ENCODE data around the gene ATAD3C.

The ATAD3C gene

DNA sequence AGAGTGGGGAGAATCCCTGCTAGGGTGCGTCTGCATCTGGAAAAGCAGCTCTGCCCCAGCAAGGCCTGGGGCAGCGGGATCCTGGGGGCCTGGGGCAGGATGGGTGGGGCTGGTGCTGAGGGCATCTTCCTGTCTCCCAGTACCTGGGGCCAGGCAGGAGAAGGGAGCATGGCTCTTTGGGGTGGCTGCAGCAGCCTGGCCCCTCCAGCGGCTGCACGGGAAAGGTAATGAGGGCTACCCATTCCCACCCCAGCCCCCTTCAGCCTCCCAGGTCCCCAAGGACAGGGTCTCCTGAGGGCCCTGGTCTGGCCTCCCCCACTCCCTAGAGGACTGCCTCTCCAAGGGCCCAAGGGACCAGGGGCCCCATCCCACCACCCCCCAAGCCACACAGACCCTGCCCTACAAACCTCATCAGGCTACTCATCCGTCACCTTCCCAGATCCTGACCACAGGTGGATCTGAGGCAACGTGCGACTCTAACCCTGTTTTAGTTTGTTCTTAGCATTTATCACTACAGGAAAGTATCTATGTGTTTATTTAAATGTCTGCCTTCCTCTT is 27.5 kb upstream of the ATAD3C start:
- H2BK15ac ChIP-seq (replicated peaks; ENCODE audit: low read depth) = no peak overlapping the region
- no peak for DNase-seq
- WGBS (ENCODE audit: extremely low coverage, insufficient coverage, low lambda C conversion rate) = no CpG with 5 or more reads among the region's 7 CpGs

DNA sequence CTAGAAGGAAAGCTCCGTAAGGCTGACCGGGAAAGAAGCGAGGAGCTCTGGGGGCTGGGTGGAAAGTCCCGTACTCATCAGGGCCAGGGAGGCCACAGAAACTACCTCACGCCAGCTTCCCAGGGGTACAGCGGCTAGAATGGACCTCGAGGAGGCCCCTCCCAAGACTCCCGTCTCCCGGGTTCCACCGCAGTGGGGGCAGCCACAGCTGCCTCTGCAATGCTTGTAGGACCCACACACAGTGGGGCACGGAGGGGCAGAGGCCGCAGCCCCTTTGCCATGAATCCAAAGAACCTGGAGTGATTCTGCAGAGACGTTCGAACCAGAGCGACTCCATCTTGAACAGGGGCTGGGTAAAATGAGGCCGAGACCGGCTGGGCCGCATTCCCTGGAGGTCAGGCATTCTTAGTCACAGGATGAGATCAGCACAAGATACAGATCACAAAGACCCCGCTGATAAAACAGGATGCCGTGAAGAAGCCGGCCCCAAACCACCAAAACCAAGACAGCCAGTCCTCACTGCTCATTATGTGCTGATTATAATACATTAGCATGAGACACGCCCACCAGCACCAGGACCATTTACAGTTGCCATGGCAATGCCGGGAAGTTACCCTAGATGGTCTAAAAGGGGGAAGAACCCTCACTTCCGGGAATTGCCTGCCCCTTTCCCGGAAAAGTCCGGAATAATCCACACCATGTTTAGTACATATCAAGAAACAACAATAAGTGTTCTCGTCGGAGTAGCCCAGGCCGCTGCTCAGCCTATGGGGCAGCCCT is 26.8 kb upstream of the ATAD3C start:
- Histone ChIP-seq H3K56ac (ENCODE audit: low read length) (peak overlapping the region; percentile 49), H2BK15ac (replicated peaks; ENCODE audit: low read depth) (no peak overlapping the region), H3K23ac (ENCODE audit: low read length) (no peak overlapping the region), H3K4ac (ENCODE audit: low read depth, low read length) (peak overlapping the region; percentile 96), H3K27ac (ENCODE audit: low read depth, low read length) (peak overlapping the region; percentile 14), H4K5ac (ENCODE audit: low read length) (no peak overlapping the region), H3K79me2 (ENCODE audit: control insufficient read depth, insufficient read depth, low read length) (no peaks in the 10 kb centered on the region), H3K79me1 (ENCODE audit: low read length) (no peaks in the 10 kb centered on the region), H2AK5ac (ENCODE audit: low read length) (peak overlapping the region; percentile 72), H3K36me3 (ENCODE audit: control insufficient read depth, insufficient read depth, low read length) (no peaks in the 10 kb centered on the region), H3K4me3 (ENCODE audit: low read length) (no peak overlapping the region), H2BK120ac (ENCODE audit: low read depth, low read length) (peak overlapping the region; percentile 56), H2BK5ac (ENCODE audit: low read length) (peak overlapping the region; percentile 64), H3K4me1 (ENCODE audit: control insufficient read depth, low read depth, low read length) (peaks cover 5% of the 10 kb centered on the region), H4K8ac (ENCODE audit: low read depth, low read length) (no peak overlapping the region), H3K4me2 (ENCODE audit: low read length) (no peak overlapping the region), H3K18ac (ENCODE audit: low read length) (peak overlapping the region; percentile 72), H3K9ac (ENCODE audit: low read length) (no peak overlapping the region), H3K27me3 (ENCODE audit: insufficient read depth, low read length, poor library complexity) (no peaks in the 10 kb centered on the region)
- peak; percentile 99 for DNase-seq
- no CpG with 5 or more reads among the region's 29 CpGs for WGBS (ENCODE audit: extremely low coverage, insufficient coverage, low lambda C conversion rate)

More for the DNA sequence above, 27.5 kb upstream of the ATAD3C start:
- H3K56ac ChIP-seq (ENCODE audit: low read length) = peak overlapping the region; percentile 49
- no peak overlapping the region for H3K4me2 ChIP-seq (ENCODE audit: low read length)
- no peaks in the 10 kb centered on the region for H3K36me3 ChIP-seq (ENCODE audit: control insufficient read depth, insufficient read depth, low read length)
- H3K23ac ChIP-seq (ENCODE audit: low read length) = no peak overlapping the region
- H3K4me3 ChIP-seq (ENCODE audit: low read length) = no peak overlapping the region
- H3K79me2 ChIP-seq (ENCODE audit: control insufficient read depth, insufficient read depth, low read length) = no peaks in the 10 kb centered on the region
- no peak overlapping the region for H4K8ac ChIP-seq (ENCODE audit: low read depth, low read length)
- H4K5ac ChIP-seq (ENCODE audit: low read length) = no peak overlapping the region
- H2BK5ac ChIP-seq (ENCODE audit: low read length) = peak overlapping the region; percentile 64
- peaks cover 5% of the 10 kb centered on the region for H3K4me1 ChIP-seq (ENCODE audit: control insufficient read depth, low read depth, low read length)
- peak overlapping the region; percentile 14 for H3K27ac ChIP-seq (ENCODE audit: low read depth, low read length)
- H3K4ac ChIP-seq (ENCODE audit: low read depth, low read length) = peak overlapping the region; percentile 96
- no peaks in the 10 kb centered on the region for H3K27me3 ChIP-seq (ENCODE audit: insufficient read depth, low read length, poor library complexity)
- H3K18ac ChIP-seq (ENCODE audit: low read length) = peak overlapping the region; percentile 72
- peak overlapping the region; percentile 72 for H2AK5ac ChIP-seq (ENCODE audit: low read length)
- no peaks in the 10 kb centered on the region for H3K79me1 ChIP-seq (ENCODE audit: low read length)
- H2BK120ac ChIP-seq (ENCODE audit: low read depth, low read length) = peak overlapping the region; percentile 56
- no peak overlapping the region for H3K9ac ChIP-seq (ENCODE audit: low read length)

DNA sequence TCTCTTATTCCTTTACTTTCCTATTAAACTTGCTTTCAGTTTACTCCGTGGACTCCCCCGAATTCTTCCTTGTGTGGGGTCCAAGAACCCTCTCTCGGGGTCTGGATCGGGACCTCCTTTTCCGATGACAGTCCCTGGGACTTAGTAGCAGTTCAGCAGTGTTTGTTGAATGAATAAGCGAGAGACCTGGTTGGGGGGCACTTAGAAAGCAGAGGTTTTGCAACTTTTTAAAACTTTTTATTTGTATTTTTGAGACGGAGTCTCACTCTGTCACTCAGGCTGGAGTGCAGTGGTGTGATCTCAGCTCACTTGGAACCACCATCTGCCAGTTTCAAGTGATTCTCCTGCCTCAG is 26.3 kb upstream of the ATAD3C start:
- Histone ChIP-seq H3K9ac (ENCODE audit: low read length) (no peak overlapping the region), H2BK15ac (replicated peaks; ENCODE audit: low read depth) (no peak overlapping the region), H3K56ac (ENCODE audit: low read length) (peak overlapping the region; percentile 56), H2AK5ac (ENCODE audit: low read length) (no peak overlapping the region), H3K79me1 (ENCODE audit: low read length) (no peaks in the 10 kb centered on the region), H2BK120ac (ENCODE audit: low read depth, low read length) (no peak overlapping the region), H2BK5ac (ENCODE audit: low read length) (no peak overlapping the region), H3K4me1 (ENCODE audit: control insufficient read depth, low read depth, low read length) (peaks cover 5% of the 10 kb centered on the region), H3K18ac (ENCODE audit: low read length) (no peak overlapping the region), H3K4me2 (ENCODE audit: low read length) (no peak overlapping the region), H3K23ac (ENCODE audit: low read length) (no peak overlapping the region), H3K4me3 (ENCODE audit: low read length) (no peak overlapping the region), H3K79me2 (ENCODE audit: control insufficient read depth, insufficient read depth, low read length) (no peaks in the 10 kb centered on the region), H3K4ac (ENCODE audit: low read depth, low read length) (no peak overlapping the region), H4K5ac (ENCODE audit: low read length) (no peak overlapping the region), H3K27ac (ENCODE audit: low read depth, low read length) (no peak overlapping the region), H3K36me3 (ENCODE audit: control insufficient read depth, insufficient read depth, low read length) (no peaks in the 10 kb centered on the region), H3K27me3 (ENCODE audit: insufficient read depth, low read length, poor library complexity) (no peaks in the 10 kb centered on the region), H4K8ac (ENCODE audit: low read depth, low read length) (no peak overlapping the region)
- WGBS (ENCODE audit: extremely low coverage, insufficient coverage, low lambda C conversion rate) = no CpG with 5 or more reads among the region's 7 CpGs
- DNase-seq = no peak

DNA sequence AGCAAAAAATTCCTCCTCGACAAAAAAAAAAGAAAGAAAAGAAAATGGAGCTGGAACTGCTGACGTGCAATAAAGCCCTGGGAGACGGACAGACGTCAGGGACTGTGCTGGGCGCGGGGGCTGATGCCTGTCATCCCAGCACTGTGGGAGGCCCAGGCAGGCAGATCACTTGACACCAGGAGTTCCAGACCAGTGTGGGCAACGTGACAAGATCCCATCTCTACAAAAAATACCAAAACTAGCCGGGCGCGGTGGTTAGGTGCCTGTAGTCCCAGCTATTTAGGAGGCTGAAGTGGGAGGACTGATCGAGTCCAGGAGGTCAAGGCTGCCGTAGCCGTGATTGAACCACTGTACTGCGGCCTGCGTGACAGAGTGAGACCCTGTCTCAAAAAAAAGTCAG is 24.8 kb upstream of the ATAD3C start:
- no peaks in the 10 kb centered on the region for H3K79me2 ChIP-seq (ENCODE audit: control insufficient read depth, insufficient read depth, low read length)
- DNase-seq = no peak
- H4K5ac ChIP-seq (ENCODE audit: low read length) = no peak overlapping the region
- WGBS (ENCODE audit: extremely low coverage, insufficient coverage, low lambda C conversion rate) = no CpG with 5 or more reads among the region's 15 CpGs
- no peak overlapping the region for H2AK5ac ChIP-seq (ENCODE audit: low read length)
- no peak overlapping the region for H3K23ac ChIP-seq (ENCODE audit: low read length)
- peaks cover 5% of the 10 kb centered on the region for H3K4me1 ChIP-seq (ENCODE audit: control insufficient read depth, low read depth, low read length)
- no peak overlapping the region for H3K18ac ChIP-seq (ENCODE audit: low read length)
- H3K36me3 ChIP-seq (ENCODE audit: control insufficient read depth, insufficient read depth, low read length) = no peaks in the 10 kb centered on the region
- no peaks in the 10 kb centered on the region for H3K79me1 ChIP-seq (ENCODE audit: low read length)
- H3K56ac ChIP-seq (ENCODE audit: low read length) = no peak overlapping the region
- H3K9ac ChIP-seq (ENCODE audit: low read length) = no peak overlapping the region
- H3K4ac ChIP-seq (ENCODE audit: low read depth, low read length) = no peak overlapping the region
- no peak overlapping the region for H2BK5ac ChIP-seq (ENCODE audit: low read length)
- H3K27me3 ChIP-seq (ENCODE audit: insufficient read depth, low read length, poor library complexity) = no peaks in the 10 kb centered on the region
- H2BK15ac ChIP-seq (replicated peaks; ENCODE audit: low read depth) = no peak overlapping the region
- H3K4me2 ChIP-seq (ENCODE audit: low read length) = no peak overlapping the region
- H2BK120ac ChIP-seq (ENCODE audit: low read depth, low read length) = no peak overlapping the region
- no peak overlapping the region for H4K8ac ChIP-seq (ENCODE audit: low read depth, low read length)
- no peak overlapping the region for H3K4me3 ChIP-seq (ENCODE audit: low read length)
- H3K27ac ChIP-seq (ENCODE audit: low read depth, low read length) = no peak overlapping the region

DNA sequence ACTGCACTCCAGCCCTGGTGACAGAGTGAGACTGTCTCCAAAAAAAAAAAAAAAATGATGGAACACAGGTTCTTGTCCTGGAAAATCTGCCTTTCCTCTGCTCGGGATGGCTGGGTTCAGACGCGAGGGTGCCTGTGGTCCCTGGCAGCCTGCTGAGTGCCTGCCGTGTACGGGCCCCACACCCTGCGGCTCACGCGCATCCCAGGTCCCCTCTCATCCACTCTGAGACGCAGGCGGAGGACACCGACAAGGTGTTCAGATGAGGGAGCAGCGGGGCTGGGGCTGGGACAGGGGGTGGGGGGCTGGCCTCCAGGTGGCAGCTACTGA is 24.1 kb upstream of the ATAD3C start:
- Histone ChIP-seq H3K79me2 (ENCODE audit: control insufficient read depth, insufficient read depth, low read length) (no peaks in the 10 kb centered on the region), H3K36me3 (ENCODE audit: control insufficient read depth, insufficient read depth, low read length) (no peaks in the 10 kb centered on the region), H3K23ac (ENCODE audit: low read length) (no peak overlapping the region), H2AK5ac (ENCODE audit: low read length) (no peak overlapping the region), H3K18ac (ENCODE audit: low read length) (no peak overlapping the region), H2BK15ac (replicated peaks; ENCODE audit: low read depth) (no peak overlapping the region), H3K9ac (ENCODE audit: low read length) (no peak overlapping the region), H3K27ac (ENCODE audit: low read depth, low read length) (no peak overlapping the region), H3K27me3 (ENCODE audit: insufficient read depth, low read length, poor library complexity) (no peaks in the 10 kb centered on the region), H3K4me3 (ENCODE audit: low read length) (no peak overlapping the region), H2BK120ac (ENCODE audit: low read depth, low read length) (no peak overlapping the region), H3K79me1 (ENCODE audit: low read length) (no peaks in the 10 kb centered on the region), H2BK5ac (ENCODE audit: low read length) (no peak overlapping the region), H3K4me1 (ENCODE audit: control insufficient read depth, low read depth, low read length) (peaks cover 5% of the 10 kb centered on the region), H3K4ac (ENCODE audit: low read depth, low read length) (no peak overlapping the region), H4K5ac (ENCODE audit: low read length) (no peak overlapping the region), H3K56ac (ENCODE audit: low read length) (peak overlapping the region; percentile 39), H3K4me2 (ENCODE audit: low read length) (no peak overlapping the region), H4K8ac (ENCODE audit: low read depth, low read length) (no peak overlapping the region)
- no CpG with 5 or more reads among the region's 12 CpGs for WGBS (ENCODE audit: extremely low coverage, insufficient coverage, low lambda C conversion rate)
- no peak for DNase-seq

Measured in mesendoderm (in vitro differentiated cells).